Coronary artery (tissue), 2 donors: ENCODE results near the gene SCN5A.

ENCODE experiments used
- DNase-seq: peaks from one replicate; pipeline ENCODE4 v3.0.0-alpha.2; 2017; ENCODE audit warnings: low spot score
- H3K27ac ChIP-seq, 2 donors: fragments of 200-600 bp; sonication (generic); one replicate each; pipeline ENCODE4 v1.5.1; 2016 to 2019
- H3K4me3 ChIP-seq: fragments of 200-600 bp; sonication (generic); 2 replicates; pipeline ENCODE4 v1.5.1; 2016; ENCODE audit warnings: mild to moderate bottlenecking, moderate library complexity
- CTCF ChIP-seq: fragments of 200-600 bp; sonication (generic); IDR thresholded peaks from one replicate; pipeline ENCODE4 v1.5.1; 2019; ENCODE audit warnings: antibody characterized with exemption

The SCN5A gene

GRCh38 chr3:38519651-38520050, 129.8 kb downstream of the SCN5A start:
- DNase-seq = no peak
- Histone ChIP-seq H3K4me3 (no peak overlapping the region), H3K27ac (no peak overlapping the region)
- TF ChIP-seq CTCF = no peak

DNA sequence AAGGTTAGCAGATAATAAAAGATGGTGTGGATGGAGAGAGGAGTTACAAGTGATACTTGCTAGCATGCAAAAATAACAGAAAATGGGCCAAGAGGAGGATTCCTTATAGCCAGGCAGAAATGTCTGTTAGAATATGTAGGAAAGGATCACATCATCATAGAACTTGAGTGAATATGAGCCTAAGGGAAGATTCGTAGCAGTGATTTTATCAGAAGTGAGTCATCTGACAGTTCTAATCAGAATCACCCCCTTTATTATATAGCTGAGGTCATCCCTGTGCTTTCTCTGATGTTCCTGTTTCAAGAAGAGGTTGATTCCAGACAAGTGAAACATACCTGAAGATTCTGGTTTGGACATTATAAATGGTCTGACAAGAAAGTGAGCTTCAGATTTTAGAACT, 130.5 kb downstream of the SCN5A start:
- H3K4me3 ChIP-seq = no peak overlapping the region
- no peak for DNase-seq
- TF ChIP-seq CTCF = no peak
- H3K27ac ChIP-seq = no peak overlapping the region

- TF ChIP-seq CTCF = no peak
- Histone ChIP-seq H3K27ac (no peak overlapping the region), H3K4me3 (no peak overlapping the region)
- DNase-seq = no peak
Observed at GRCh38 chr3:38516669-38517068, 132.8 kb downstream of the SCN5A start.

DNA sequence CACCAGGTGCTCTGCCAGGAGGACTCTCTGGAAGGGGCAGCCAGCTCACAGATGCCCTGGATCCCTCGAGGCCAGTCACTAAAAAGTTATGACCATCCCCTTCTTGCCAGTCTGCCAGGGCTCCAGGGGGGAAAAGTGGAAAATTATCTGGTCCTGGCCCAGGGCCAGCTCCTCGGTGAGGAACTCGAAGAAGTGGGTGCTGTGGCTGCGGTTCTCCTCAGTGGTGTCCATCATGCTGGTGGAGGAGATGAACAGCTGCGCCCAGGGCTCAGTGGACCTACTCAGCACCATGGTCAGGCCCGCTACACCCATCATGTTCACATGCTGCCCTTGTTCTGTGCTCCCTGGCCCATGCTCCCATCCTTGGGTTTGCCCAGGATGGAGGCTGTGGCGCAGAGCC, 134.1 kb downstream of the SCN5A start:
- no peak for DNase-seq
- TF ChIP-seq CTCF = no peak
- H3K27ac ChIP-seq = no peak overlapping the region
- H3K4me3 ChIP-seq = no peak overlapping the region

GRCh38 chr3:38511546-38511945, 137.9 kb downstream of the SCN5A start:
- no peak for DNase-seq
- no peak overlapping the region for H3K27ac ChIP-seq
- no peak for TF ChIP-seq CTCF
- no peak overlapping the region for H3K4me3 ChIP-seq

DNA sequence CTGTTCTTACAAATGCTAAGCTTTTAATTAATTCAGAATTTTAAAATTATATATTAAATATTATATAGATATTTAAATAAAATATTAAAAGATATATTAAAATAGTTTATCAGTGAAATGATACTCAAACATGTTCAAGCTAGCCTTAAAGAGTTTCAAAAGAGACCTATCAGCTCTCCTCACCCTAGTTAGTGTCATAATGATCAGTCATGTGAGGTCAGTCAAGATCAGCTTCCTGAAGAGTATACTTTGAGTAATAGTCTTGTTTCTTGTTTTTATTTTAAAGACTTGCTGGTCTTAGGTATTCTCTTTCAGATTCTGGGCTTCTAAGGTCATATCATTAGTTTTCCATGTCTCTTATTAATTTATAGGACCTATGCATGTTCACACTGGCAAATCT, 138.9 kb downstream of the SCN5A start:
- no peak for DNase-seq
- no peak for TF ChIP-seq CTCF
- no peak overlapping the region for H3K4me3 ChIP-seq
- H3K27ac ChIP-seq = no peak overlapping the region

GRCh38 chr3:38509732-38510131, 139.8 kb downstream of the SCN5A start:
- Histone ChIP-seq H3K4me3 (no peak overlapping the region), H3K27ac (no peak overlapping the region)
- TF ChIP-seq CTCF = no peak
- no peak for DNase-seq
